Ovary (tissue), 9 donors: Measurements from ENCODE around the gene EMC10. TPM values are rescaled to one million over a fixed set of nuclear protein-coding genes. Genes with fewer than 3 reads are reported as not detected.

Experiments
- DNase-seq, 5 donors: peaks; one replicate each; pipeline ENCODE4 v3.0.0-alpha.2; 2019 to 2020
- H3K27ac ChIP-seq, 2 donors: fragments of 200-600 bp; one replicate each; pipeline versions ENCODE4 v1.5.1 to v1.8.0; 2019 to 2022
- H3K27me3 ChIP-seq: fragments of 200-600 bp; one replicate; pipeline ENCODE4 v1.8.0; 2022
- H3K36me3 ChIP-seq: fragments of 200-600 bp; sonication (generic); one replicate; pipeline ENCODE4 v1.5.1; 2019
- H3K4me1 ChIP-seq: one replicate; pipeline ENCODE4 v1.8.1; 2013; ENCODE audit warnings: mild to moderate bottlenecking, moderate library complexity; ENCODE audit not compliant: insufficient read depth
- H3K4me3 ChIP-seq: fragments of 200-600 bp; sonication (generic); one replicate; pipeline ENCODE4 v1.5.1; 2017
- H3K9me3 ChIP-seq, 2 donors: fragments of 200-600 bp in 1 of 2; sonication (generic) in 1 of 2; one replicate each; pipeline versions ENCODE4 v1.5.1 to v1.8.1; 2013 to 2019; ENCODE audit warnings: mild to moderate bottlenecking in 1 of 2, moderate library complexity in 1 of 2
- CTCF ChIP-seq, 3 donors: fragments of 450-650 bp in 2 of 3; fragments of 200-600 bp in 1 of 3; IDR thresholded peaks; one replicate each; pipeline versions ENCODE4 v1.5.1 to v1.8.0; 2016 to 2022; ENCODE audit warnings: antibody characterized with exemption in 3 of 3, mild to moderate bottlenecking in 1 of 3
- EP300 ChIP-seq: sonication (generic); formaldehyde crosslinking; IDR thresholded peaks from one replicate; pipeline ENCODE4 v1.6.1; 2017; ENCODE audit warnings: antibody characterized with exemption
- POLR2A ChIP-seq: fragments of 450-650 bp; IDR thresholded peaks from one replicate; pipeline ENCODE4 v1.6.1; 2017; ENCODE audit warnings: antibody characterized with exemption, mild to moderate bottlenecking, moderate library complexity
- WGBS, 3 donors: extraction: QIAGEN DNeasy Blood & Tissue Kit in 1 of 3; methylation state at CpG; one replicate each; pipeline versions ENCODE4 v1.1.5 to v1.1.7; 2013 to 2017; 5-methylcytosine and 5-hydroxymethylcytosine counted together
- intact Hi-C, 4 donors: fragments of 100-400 bp; cut with DNase I; formaldehyde crosslinking; loops; one replicate each; pipeline versions ENCODE4 v1.11.0 to v1.15.1; 2022 to 2023
- polyA plus RNA-seq, 2 donors: library from polyadenylated mRNA; stranded (reverse); fragments of 200-250 nt in 1 of 2; fragments of 350-450 nt in 1 of 2; fragmentation: Illumina TruSeq in 1 of 2; extraction: RNeasy Lipid Tissue Mini Kit (QIAGEN cat#74804) in 1 of 2; gene quantifications; one replicate each; pipeline ENCODE4 v1.2.3, GENCODE V29; 2013 to 2014
- total RNA-seq, 7 donors: library from RNA; depleted of rRNA in 2 of 7; stranded (reverse); fragments of >200 nt in 2 of 7; fragmentation: NEBNext Ultra II Directional in 3 of 7; extraction: Animal tissue kit (Norgen Biotek cat#: 25700) in 3 of 7; gene quantifications; one replicate each; pipeline versions ENCODE4 v1.1.0 to v1.2.4, GENCODE V29; 2016 to 2023
- donor health status: DM: no; HTN: no; CAD: no; lungs with moderate emphysema.
- donor health status: DM: no; HTN: no; CAD: no.
- donor health status: Bipolar disorder and iron deficiency.
- donor health status: DM: yes; HTN: yes; CAD: no.
- donor health status: DM: no; HTN: no; CAD: no.
- donor health status: DM: yes; HTN: yes; CAD: no.

The EMC10 gene
- total and polyA plus RNA-seq, 9 donors = 27.6 to 132 (median 96.7) TPM

- no peak for TF ChIP-seq POLR2A
- no peak for TF ChIP-seq EP300
- no peak for TF ChIP-seq CTCF (IDR thresholded peaks at IDR 0.05)
- 60 to 68% (median 65%) methylated on average over 19 of the region's 19 CpGs for WGBS, 3 donors
- Histone ChIP-seq H3K4me1 (no peaks in the 10 kb centered on the region), H3K27ac (no peak overlapping the region), H3K4me3 (no peak overlapping the region), H3K9me3 (no peaks in the 10 kb centered on the region), H3K36me3 (no peaks in the 10 kb centered on the region), H3K27me3 (no peaks in the 10 kb centered on the region)
- DNase-seq = no peak
- intact Hi-C loops = no loop called here
Observed at GRCh38 chr19:50433201-50434180, 42.8 kb upstream of the EMC10 start.

GRCh38 chr19:50434525-50434924, 41.8 kb upstream of the EMC10 start:
- Histone ChIP-seq H3K4me3 (no peak overlapping the region), H3K9me3 (no peaks in the 10 kb centered on the region), H3K27ac (no peak overlapping the region), H3K4me1 (no peaks in the 10 kb centered on the region), H3K27me3 (no peaks in the 10 kb centered on the region), H3K36me3 (no peaks in the 10 kb centered on the region)
- intact Hi-C loops = no loop called here
- DNase-seq = no peak
- TF ChIP-seq EP300 (no peak), POLR2A (no peak), CTCF (IDR thresholded peaks at IDR 0.05) (no peak)
- 19 to 30% (median 24%) methylated on average over 11 to 12 of the region's 12 CpGs for WGBS, 3 donors

- Histone ChIP-seq H3K27me3 (no peaks in the 10 kb centered on the region), H3K27ac (no peak overlapping the region), H3K4me1 (no peaks in the 10 kb centered on the region), H3K9me3 (no peaks in the 10 kb centered on the region), H3K4me3 (no peak overlapping the region), H3K36me3 (no peaks in the 10 kb centered on the region)
- intact Hi-C loops = no loop called here
- WGBS, 3 donors = 67 to 73% (median 72%) methylated on average over 17 of the region's 17 CpGs
- DNase-seq = no peak
- TF ChIP-seq POLR2A (no peak), EP300 (no peak), CTCF (IDR thresholded peaks at IDR 0.05) (no peak)
Observed at GRCh38 chr19:50435221-50435620, 41.1 kb upstream of the EMC10 start.

GRCh38 chr19:50435627-50436026, 40.7 kb upstream of the EMC10 start:
- intact Hi-C loops = no loop called here
- Histone ChIP-seq H3K27me3 (no peaks in the 10 kb centered on the region), H3K27ac (no peak overlapping the region), H3K9me3 (no peaks in the 10 kb centered on the region), H3K36me3 (no peaks in the 10 kb centered on the region), H3K4me1 (no peaks in the 10 kb centered on the region), H3K4me3 (no peak overlapping the region)
- no peak for DNase-seq
- TF ChIP-seq EP300 (no peak), CTCF (IDR thresholded peaks at IDR 0.05) (no peak), POLR2A (no peak)
- WGBS, 3 donors = 60 to 61% (median 61%) methylated on average over 12 of the region's 12 CpGs
